ENCODE results near the gene CADPS2. TPM values are rescaled to one million over a fixed set of nuclear protein-coding genes. Genes with fewer than 3 reads are reported as not detected.

The CADPS2 gene
- total and polyA plus RNA-seq, 4 donors: 5.6 to 41.1 (median 11.0) TPM

GRCh38 chr7:122881324-122881723 lies 4.9 kb downstream of the CADPS2 start:
- WGBS: 74% methylated on average over 1 of the region's 1 CpG
- Histone ChIP-seq H3K27ac (ENCODE audit: low read depth in 1 of 2, low read length in 2 of 2) (no peak overlapping the region), H3K9me3 (ENCODE audit: control insufficient read depth in 4 of 4, low read length in 3 of 4) (no peaks in the 10 kb centered on the region), H3K36me3 (ENCODE audit: control insufficient read depth in 4 of 4, insufficient read depth in 3 of 4, low read depth in 1 of 4, low read length in 3 of 4) (no peaks in the 10 kb centered on the region), H3K4me1 (ENCODE audit: control insufficient read depth in 4 of 4, insufficient read depth in 4 of 4, low read length in 3 of 4) (peaks cover 0 to 35% (median 19%) of the 10 kb centered on the region in 4 donors), H3K4me3 (ENCODE audit: low read depth in 1 of 3, low read length in 3 of 3) (no peak overlapping the region), H3K27me3 (ENCODE audit: control insufficient read depth in 4 of 4, insufficient read depth in 4 of 4, low read length in 3 of 4) (no peaks in the 10 kb centered on the region), H3K9ac (ENCODE audit: low read depth in 1 of 2, low read length in 2 of 2) (no peak overlapping the region)
- DNase-seq (ENCODE audit: low spot score): no peak
- TF ChIP-seq EGR1 (IDR thresholded peaks at IDR 0.05; ENCODE audit: low read depth in 2 of 2) (no peak), HNF4A (conservative IDR thresholded peaks at IDR 0.05) (no peak), HNF4G (IDR thresholded peaks at IDR 0.05) (no peak), JUND (IDR thresholded peaks at IDR 0.05) (no peak), YY1 (IDR thresholded peaks at IDR 0.05) (no peak), GABPA (IDR thresholded peaks at IDR 0.05 in 1 of 2, conservative IDR thresholded peaks at IDR 0.05 in 1 of 2) (no peak), SP1 (IDR thresholded peaks at IDR 0.05) (no peak)

DNA sequence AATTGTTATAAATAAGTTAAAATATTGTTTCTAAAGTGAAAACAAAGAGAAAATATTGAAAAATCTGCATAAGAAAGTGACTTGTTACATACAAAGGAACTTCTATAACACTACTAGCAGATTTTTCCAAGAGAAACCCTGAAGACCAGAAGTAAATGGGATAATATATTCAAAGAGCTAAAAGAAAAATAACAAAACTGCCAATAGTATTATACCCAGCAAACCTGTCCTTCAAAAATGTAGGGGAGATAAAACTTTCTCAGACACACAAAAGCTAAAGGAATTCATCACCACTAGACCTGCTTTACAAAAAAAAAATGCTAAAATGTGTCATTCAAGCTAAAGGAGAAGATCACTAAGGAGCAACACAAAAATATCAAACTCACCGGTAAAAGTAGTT lies 17.0 kb downstream of the CADPS2 start:
- TF ChIP-seq JUND (IDR thresholded peaks at IDR 0.05) (no peak), ZBTB33 (IDR thresholded peaks at IDR 0.05) (no peak), HNF4G (IDR thresholded peaks at IDR 0.05) (no peak), FOXA2 (IDR thresholded peaks at IDR 0.05) (no peak), HNF4A (conservative IDR thresholded peaks at IDR 0.05) (no peak), RAD21 (IDR thresholded peaks at IDR 0.05) (no peak)
- TF ChIP-seq, protein P1, sequence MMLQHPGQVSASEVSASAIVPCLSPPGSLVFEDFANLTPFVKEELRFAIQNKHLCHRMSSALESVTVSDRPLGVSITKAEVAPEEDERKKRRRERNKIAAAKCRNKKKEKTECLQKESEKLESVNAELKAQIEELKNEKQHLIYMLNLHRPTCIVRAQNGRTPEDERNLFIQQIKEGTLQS (IDR thresholded peaks at IDR 0.05): no peak
- peaks cover 0 to 16% (median 5%) of the 10 kb centered on the region in 4 donors for H3K9me3 ChIP-seq (ENCODE audit: control insufficient read depth in 4 of 4, low read length in 3 of 4)

GRCh38 chr7:122867471-122867980 lies 18.7 kb downstream of the CADPS2 start:
- Histone ChIP-seq H3K4me1 (ENCODE audit: control insufficient read depth in 4 of 4, insufficient read depth in 4 of 4, low read length in 3 of 4) (no peaks in the 10 kb centered on the region), H3K36me3 (ENCODE audit: control insufficient read depth in 4 of 4, insufficient read depth in 3 of 4, low read depth in 1 of 4, low read length in 3 of 4) (no peaks in the 10 kb centered on the region), H3K27ac (ENCODE audit: low read depth in 1 of 2, low read length in 2 of 2) (no peak overlapping the region), H3K9ac (ENCODE audit: low read depth in 1 of 2, low read length in 2 of 2) (no peak overlapping the region), H3K27me3 (ENCODE audit: control insufficient read depth in 4 of 4, insufficient read depth in 4 of 4, low read length in 3 of 4) (no peaks in the 10 kb centered on the region), H3K4me3 (ENCODE audit: low read depth in 1 of 3, low read length in 3 of 3) (no peak overlapping the region), H3K9me3 (ENCODE audit: control insufficient read depth in 4 of 4, low read length in 3 of 4) (peaks cover 0 to 16% (median 5%) of the 10 kb centered on the region in 4 donors)
- TF ChIP-seq FOXA1 (IDR thresholded peaks at IDR 0.05) (no peak), SP1 (IDR thresholded peaks at IDR 0.05) (no peak), RXRA (IDR thresholded peaks at IDR 0.05) (no peak), ZBTB33 (IDR thresholded peaks at IDR 0.05) (no peak), HNF4G (IDR thresholded peaks at IDR 0.05) (no peak), HNF4A (conservative IDR thresholded peaks at IDR 0.05) (no peak), FOXA2 (IDR thresholded peaks at IDR 0.05) (no peak), CTCF (IDR thresholded peaks at IDR 0.05; ENCODE audit: low read depth, low read length, missing input control) (no peak), EGR1 (IDR thresholded peaks at IDR 0.05; ENCODE audit: low read depth in 2 of 2) (no peak)
- TF ChIP-seq, protein P1 (IDR thresholded peaks at IDR 0.05): no peak
- DNase-seq (ENCODE audit: low spot score): no peak

More for the DNA sequence above, 17.0 kb downstream of the CADPS2 start:
- H3K9ac ChIP-seq (ENCODE audit: low read depth in 1 of 2, low read length in 2 of 2): no peak overlapping the region
- 99% methylated on average over 1 of the region's 1 CpG for WGBS
- no peaks in the 10 kb centered on the region for H3K4me1 ChIP-seq (ENCODE audit: control insufficient read depth in 4 of 4, insufficient read depth in 4 of 4, low read length in 3 of 4)
- H3K4me3 ChIP-seq (ENCODE audit: low read depth in 1 of 3, low read length in 3 of 3): no peak overlapping the region
- no peaks in the 10 kb centered on the region for H3K36me3 ChIP-seq (ENCODE audit: control insufficient read depth in 4 of 4, insufficient read depth in 3 of 4, low read depth in 1 of 4, low read length in 3 of 4)
- H3K27ac ChIP-seq (ENCODE audit: low read depth in 1 of 2, low read length in 2 of 2): no peak overlapping the region
- no peak for DNase-seq (ENCODE audit: low spot score)
- no peaks in the 10 kb centered on the region for H3K27me3 ChIP-seq (ENCODE audit: control insufficient read depth in 4 of 4, insufficient read depth in 4 of 4, low read length in 3 of 4)

Data from liver (tissue), 9 donors.